Prostate gland (tissue), 2 donors: ENCODE data around the gene ELF2. TPM values are rescaled to one million over a fixed set of nuclear protein-coding genes. Genes with fewer than 3 reads are reported as not detected.
"Not testable (repeated sequence)": the region's sequence is repeated elsewhere in the genome, so short reads cannot be mapped to it uniquely, and the experiment has no call there.

Experiments
- DNase-seq: peaks from one replicate; pipeline ENCODE4 v3.0.0-alpha.2; 2019; ENCODE audit warnings: low spot score
- H3K27ac ChIP-seq, 2 donors: fragments of 200-600 bp; sonication (generic); 2 replicates each; pipeline ENCODE4 v1.5.1; 2017 to 2019
- H3K27me3 ChIP-seq: fragments of 200-600 bp; sonication (generic); replicated peaks from 2 replicates; pipeline ENCODE4 v1.5.1; 2019; ENCODE audit not compliant: insufficient read depth
- H3K36me3 ChIP-seq, 2 donors: fragments of 200-600 bp; sonication (generic); 1 replicate in 1 of 2; 2 replicates in 1 of 2; pipeline versions ENCODE4 v1.5.1 to v1.8.1; 2017 to 2019
- H3K4me1 ChIP-seq: fragments of 200-600 bp; sonication (generic); replicated peaks from 2 replicates; pipeline ENCODE4 v1.5.1; 2019
- H3K4me3 ChIP-seq, 2 donors: fragments of 200-600 bp; sonication (generic); 2 replicates each; pipeline ENCODE4 v1.5.1; 2017 to 2019
- H3K9me3 ChIP-seq: fragments of 200-600 bp; sonication (generic); 2 replicates; pipeline ENCODE4 v1.5.1; 2017
- CTCF ChIP-seq, 4 experiments: fragments of 200-600 bp in 2 of 4; fragments of 450-650 bp in 2 of 4; sonication (generic) in 2 of 4; IDR thresholded peaks; 1 replicate in 3 of 4; 2 replicates in 1 of 4; pipeline ENCODE4 v1.5.1; 2016 to 2019; ENCODE audit warnings: antibody characterized with exemption in 4 of 4, mild to moderate bottlenecking in 2 of 4, moderate library complexity in 2 of 4
- POLR2A ChIP-seq: fragments of 450-650 bp; IDR thresholded peaks from one replicate; pipeline ENCODE4 v1.6.1; 2016; ENCODE audit warnings: antibody characterized with exemption, mild to moderate bottlenecking
- POLR2AphosphoS5 ChIP-seq: sonication (generic); formaldehyde crosslinking; IDR thresholded peaks from one replicate; pipeline ENCODE4 v1.6.1; 2017; ENCODE audit warnings: antibody characterized with exemption
- WGBS: methylation state at CpG from one replicate; pipeline ENCODE4 v1.1.5; 2018; 5-methylcytosine and 5-hydroxymethylcytosine counted together
- intact Hi-C: fragments of 100-400 bp; cut with DNase I; formaldehyde crosslinking; loops from one replicate; pipeline ENCODE4 v1.14.2; 2022
- total RNA-seq, 2 donors: library from RNA; depleted of rRNA; stranded (reverse); fragments of >200 nt; gene quantifications; one replicate each; pipeline ENCODE4 v1.1.0, GENCODE V29; 2016

The ELF2 gene
- total RNA-seq, 2 donors from 2014 or later = 53.2 to 61.7 TPM

GRCh38 chr4:139024686-139025085, 152.3 kb downstream of the ELF2 start:
- WGBS = 83% methylated on average over 9 of the region's 9 CpGs
- no peaks in the 10 kb centered on the region for H3K9me3 ChIP-seq
- no peaks in the 10 kb centered on the region for H3K4me1 ChIP-seq
- H3K27me3 ChIP-seq = no peaks in the 10 kb centered on the region
- TF ChIP-seq POLR2A (no peak), CTCF (IDR thresholded peaks at IDR 0.05) (no peak), POLR2AphosphoS5 (no peak)
- no peaks in the 10 kb centered on the region for H3K36me3 ChIP-seq
- H3K27ac ChIP-seq = no peak overlapping the region
- DNase-seq = no peak
- intact Hi-C loops = loop anchor here (5.0 kb wide), 1 partner anchor 273 kb away; no protein-coding TSS in a partner anchor
- no peak overlapping the region for H3K4me3 ChIP-seq

DNA sequence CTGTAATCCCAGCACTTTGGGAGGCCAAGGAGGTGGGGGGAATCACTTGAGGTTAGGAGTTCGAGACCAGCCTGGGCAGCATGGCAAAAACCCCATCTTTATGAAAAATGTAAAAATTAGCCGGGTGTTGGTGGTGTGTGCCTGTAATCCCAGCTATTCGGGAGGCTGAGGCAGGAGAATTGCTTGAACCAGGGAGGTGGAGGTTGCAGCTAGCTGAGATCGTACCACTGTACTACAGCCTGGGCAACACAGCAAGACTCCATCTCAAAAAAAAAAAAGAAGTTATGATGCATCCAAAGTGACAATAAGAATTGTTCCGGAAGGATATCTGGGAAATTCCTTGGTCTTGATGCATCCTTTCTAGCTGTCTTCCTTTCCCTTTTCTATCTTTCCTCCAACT, 154.2 kb downstream of the ELF2 start:
- 99% methylated on average over 5 of the region's 5 CpGs for WGBS
- DNase-seq = no peak
- no peaks in the 10 kb centered on the region for H3K9me3 ChIP-seq
- intact Hi-C loops = no loop called here
- no peak for TF ChIP-seq POLR2A
- TF ChIP-seq CTCF (IDR thresholded peaks at IDR 0.05) = no peak
- TF ChIP-seq POLR2AphosphoS5 = no peak
- no peak overlapping the region for H3K27ac ChIP-seq
- H3K4me3 ChIP-seq = no peak overlapping the region
- H3K27me3 ChIP-seq = no peaks in the 10 kb centered on the region
- H3K4me1 ChIP-seq = no peaks in the 10 kb centered on the region
- H3K36me3 ChIP-seq = no peaks in the 10 kb centered on the region

DNA sequence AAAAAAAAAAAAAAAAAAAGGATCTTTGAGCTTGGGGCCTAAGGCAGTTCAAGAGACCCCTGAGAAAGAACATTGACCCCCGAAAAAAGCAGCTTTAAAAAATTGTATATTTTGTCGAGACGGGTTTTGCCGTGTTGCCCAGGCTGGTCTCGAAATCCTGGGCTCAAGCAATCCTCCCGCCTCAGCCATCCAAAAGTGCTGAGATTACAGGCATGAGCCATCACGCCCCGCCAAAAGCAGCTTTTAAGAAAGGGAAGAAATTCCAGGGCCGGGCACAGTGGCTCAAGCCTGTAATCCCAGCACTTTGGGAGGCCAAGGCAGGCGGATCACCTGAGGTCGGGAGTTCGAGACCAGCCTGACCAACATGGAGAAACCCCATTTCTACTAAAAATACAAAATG, 155.9 kb downstream of the ELF2 start:
- H3K27ac ChIP-seq, H3K4me1 ChIP-seq, H3K9me3 ChIP-seq, H3K36me3 ChIP-seq, intact Hi-C loops, H3K27me3 ChIP-seq, H3K4me3 ChIP-seq, DNase-seq: not testable (repeated sequence)
- WGBS = 95% methylated on average over 12 of the region's 12 CpGs

GRCh38 chr4:139020384-139020783, 156.6 kb downstream of the ELF2 start:
- Histone ChIP-seq H3K9me3 (no peaks in the 10 kb centered on the region), H3K36me3 (no peaks in the 10 kb centered on the region), H3K27me3 (no peaks in the 10 kb centered on the region), H3K27ac (no peak overlapping the region), H3K4me3 (no peak overlapping the region), H3K4me1 (no peaks in the 10 kb centered on the region)
- WGBS = 78% methylated on average over 4 of the region's 4 CpGs
- intact Hi-C loops = no loop called here
- TF ChIP-seq POLR2A (no peak), CTCF (IDR thresholded peaks at IDR 0.05) (no peak), POLR2AphosphoS5 (no peak)
- no peak for DNase-seq

GRCh38 chr4:139018971-139019758, 157.9 kb downstream of the ELF2 start:
- Histone ChIP-seq H3K4me3 (no peak overlapping the region), H3K4me1 (peaks cover 1% of the 10 kb centered on the region), H3K36me3 (no peaks in the 10 kb centered on the region), H3K9me3 (no peaks in the 10 kb centered on the region), H3K27ac (no peak overlapping the region), H3K27me3 (no peaks in the 10 kb centered on the region)
- no peak for DNase-seq
- intact Hi-C loops = no loop called here
- WGBS = 88% methylated on average over 10 of the region's 10 CpGs
- TF ChIP-seq CTCF (IDR thresholded peaks at IDR 0.05) = no peak
